HG03175 (cell line): ENCODE results near the gene SLC25A21.

ENCODE experiments used
- ATAC-seq: cut with Tn5 transposase; IDR thresholded peaks from one replicate; pipeline ENCODE4 v1.9.1; 2021; ENCODE audit warnings: mild to moderate bottlenecking, moderate library complexity; ENCODE audit not compliant: unreplicated experiment

SLC25A21 gene

GRCh38 chr14:37051153-37051552 is 121.3 kb downstream of the SLC25A21 start:
- ATAC-seq, result no peak

DNA sequence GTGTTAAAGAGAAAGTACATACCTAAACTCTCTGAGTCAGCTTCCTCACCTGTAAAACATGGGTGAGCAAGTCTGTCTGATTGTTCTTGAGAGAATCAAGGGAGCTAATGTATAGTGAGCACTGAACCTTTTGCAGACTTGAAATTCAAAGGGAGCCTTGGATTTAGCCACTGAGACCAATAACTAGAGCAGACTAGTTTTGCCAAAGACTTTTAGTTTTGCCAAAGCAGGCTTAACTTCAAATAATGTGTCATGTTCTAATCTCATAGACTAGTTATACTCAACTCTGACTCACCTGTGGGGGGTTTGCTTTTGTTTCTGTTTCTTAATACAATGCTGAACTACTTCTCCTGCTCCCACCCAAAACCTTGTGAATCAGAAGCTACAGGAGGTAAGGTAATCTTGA is 123.7 kb downstream of the SLC25A21 start:
- ATAC-seq, result no peak

GRCh38 chr14:37047996-37048395 is 124.4 kb downstream of the SLC25A21 start:
- ATAC-seq, result no peak

- no peak for ATAC-seq
These were observed 125.2 kb downstream of the SLC25A21 start for GRCh38 chr14:37047226-37047625.

DNA sequence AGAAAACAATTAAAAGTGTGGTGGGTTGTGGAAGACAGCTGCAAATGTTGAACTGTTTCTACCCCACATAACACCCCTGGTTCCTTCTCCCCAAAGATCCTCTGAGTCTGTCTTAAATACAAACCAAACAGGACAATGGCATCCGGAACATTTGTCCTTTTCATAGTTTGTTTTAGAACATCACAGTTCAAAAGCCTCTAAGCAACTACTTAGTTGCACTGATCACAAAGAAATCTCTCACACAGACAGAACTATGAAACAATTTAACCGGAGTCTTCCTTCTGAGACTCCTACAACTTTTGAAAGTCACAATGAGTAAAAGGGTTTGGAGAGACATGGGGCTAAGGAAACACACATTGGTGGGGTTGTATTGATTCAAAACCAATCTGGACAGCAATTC is 125.6 kb downstream of the SLC25A21 start:
- ATAC-seq, result no peak

DNA sequence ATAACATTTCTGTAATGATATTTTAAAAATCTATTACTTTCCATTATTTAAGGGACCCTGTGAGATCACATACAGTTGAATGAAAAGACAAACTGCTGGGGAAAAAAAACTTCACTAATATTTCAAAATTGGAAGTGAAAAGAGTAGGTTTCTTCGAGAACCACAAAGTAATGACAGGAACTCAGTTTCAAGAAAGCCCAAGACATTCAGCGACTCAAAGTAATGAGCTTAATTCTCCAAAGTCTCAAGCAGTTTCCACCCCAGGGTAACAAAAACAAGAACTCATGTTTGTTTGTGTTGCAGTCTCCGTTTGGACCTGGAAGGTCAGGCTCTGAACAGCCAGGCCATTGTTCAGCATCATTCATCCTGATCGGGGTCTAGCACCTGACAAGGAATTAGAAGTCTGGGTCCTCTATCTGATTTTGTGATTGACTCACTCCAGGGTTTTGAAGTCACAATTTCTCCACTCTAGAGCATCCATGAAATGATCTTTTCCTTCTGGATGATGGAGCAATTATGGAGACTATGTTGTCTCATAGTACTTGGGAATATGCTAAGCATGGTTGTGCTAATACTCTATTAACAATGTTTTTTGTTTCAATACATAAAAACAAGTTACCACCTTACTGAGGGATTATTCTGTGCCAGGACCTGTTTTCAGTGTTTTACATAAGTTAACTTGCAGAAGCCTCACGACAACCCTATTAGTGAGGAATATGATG is 126.9 kb downstream of the SLC25A21 start:
- no peak for ATAC-seq

DNA sequence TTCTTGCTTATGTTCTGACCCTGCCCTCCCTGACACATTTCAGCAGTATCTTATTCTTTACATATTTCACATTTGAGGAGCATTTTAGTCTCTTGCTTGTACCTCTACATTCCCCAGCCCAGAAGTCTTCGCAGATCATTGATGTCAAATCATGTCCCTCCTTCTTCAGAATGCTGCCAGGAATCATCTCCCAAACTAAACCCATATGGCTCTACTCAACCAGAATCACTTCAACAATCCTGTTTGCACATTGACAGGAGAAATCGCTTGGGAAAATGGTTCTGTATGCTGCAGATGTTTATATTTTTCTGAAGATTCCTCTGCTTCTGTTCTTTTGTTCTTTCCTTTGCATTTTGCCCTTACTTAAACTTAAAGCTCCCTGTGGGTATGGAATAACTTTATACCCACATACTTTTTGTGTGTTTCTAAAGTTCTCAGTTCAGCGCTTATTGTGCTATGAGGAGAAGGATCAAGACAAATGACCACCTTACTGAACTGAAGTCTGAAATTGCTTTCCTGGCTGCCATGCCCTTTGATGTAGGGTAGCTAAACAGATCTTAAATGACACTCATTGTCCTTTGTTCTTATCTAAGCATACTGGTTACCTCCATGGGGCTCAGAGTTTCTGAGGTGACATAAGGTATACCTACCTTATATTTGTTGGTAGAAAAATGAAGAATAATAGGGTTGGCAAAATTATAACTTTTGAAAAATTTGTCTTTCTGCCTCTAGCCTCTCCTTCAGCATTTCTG is 134.6 kb downstream of the SLC25A21 start:
- no peak for ATAC-seq

DNA sequence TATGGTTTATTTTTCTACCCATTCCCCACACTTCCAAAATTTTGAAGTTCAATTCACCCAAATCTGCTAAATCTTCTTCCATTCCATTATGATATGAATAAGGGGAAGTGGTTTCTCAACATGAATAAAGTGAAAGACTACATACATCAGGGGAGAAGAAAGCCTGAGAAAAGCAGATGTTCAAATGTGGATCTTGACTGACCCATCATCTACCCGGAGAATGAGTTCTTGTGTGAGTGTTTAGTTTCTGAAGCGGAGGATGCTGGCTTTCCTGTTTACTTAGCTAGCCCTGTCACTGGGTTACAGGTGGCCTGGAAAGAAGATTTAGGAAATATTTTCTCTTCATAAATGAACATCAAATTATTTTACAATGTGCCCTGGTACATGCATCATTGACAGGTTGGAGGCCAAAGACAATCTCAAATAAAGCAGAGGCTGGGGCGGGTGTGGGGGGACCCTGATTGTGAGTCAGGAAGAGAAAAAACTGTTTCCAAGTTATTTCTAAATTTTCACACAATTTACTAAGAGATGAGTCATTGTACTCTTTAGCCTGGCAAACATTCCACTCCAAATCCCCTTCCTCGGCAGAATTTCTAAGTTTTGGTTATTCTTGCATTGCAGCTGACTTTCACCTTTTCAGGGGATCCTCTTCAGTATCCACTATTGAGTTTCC is 135.6 kb downstream of the SLC25A21 start:
- no peak for ATAC-seq

GRCh38 chr14:37035401-37035800 is 137.0 kb downstream of the SLC25A21 start:
- no peak for ATAC-seq

GRCh38 chr14:37034410-37035285 is 137.8 kb downstream of the SLC25A21 start:
- ATAC-seq, result no peak

DNA sequence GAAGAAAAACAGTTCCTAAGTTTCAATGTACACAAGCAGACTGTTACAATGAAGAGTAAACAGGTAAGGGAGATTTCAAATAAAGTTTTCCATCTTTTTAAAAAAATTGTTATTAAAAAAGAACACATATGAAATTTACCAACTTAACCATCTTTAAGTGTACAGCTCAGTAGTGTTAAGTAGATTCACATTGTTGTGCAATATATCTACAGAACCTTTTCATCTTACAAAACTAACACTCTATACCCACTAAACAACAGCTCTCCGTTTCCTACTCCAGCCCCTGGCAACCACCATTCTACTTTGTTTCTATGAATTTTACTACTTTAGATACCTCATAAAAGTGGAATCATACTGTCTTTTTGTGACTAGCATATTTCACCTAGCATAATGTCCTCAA is 139.5 kb downstream of the SLC25A21 start:
- no peak for ATAC-seq

DNA sequence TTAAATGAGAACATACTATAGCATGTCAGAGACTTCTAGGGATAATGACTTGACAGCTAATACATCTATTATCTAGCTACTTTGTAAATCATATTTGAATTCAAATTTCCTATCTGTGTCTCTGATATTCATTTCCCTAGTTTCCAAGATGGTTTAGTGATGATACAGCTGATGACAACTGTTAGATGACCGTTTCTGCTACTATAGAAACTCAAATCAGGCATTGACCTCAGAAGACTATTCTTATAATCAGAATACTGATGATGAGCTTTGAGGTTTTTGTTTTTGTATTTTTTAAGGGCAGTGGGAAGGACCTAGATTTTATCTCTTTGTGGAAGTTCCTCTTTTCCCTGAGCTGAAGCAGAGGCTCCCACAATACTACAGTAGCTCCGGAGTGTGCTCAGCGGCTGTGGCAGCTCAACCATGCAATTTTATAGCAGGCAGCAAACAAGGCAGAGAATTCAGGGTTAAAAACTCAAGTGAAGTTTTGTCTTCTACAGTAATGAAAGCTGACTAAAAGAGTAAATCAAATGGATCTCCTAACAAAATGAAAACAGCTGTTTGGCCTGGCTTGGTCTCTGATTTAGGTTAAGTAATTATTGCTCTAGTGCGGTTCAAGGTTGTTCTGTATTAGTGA is 145.1 kb downstream of the SLC25A21 start:
- no peak for ATAC-seq

- no peak for ATAC-seq
These were observed 148.4 kb downstream of the SLC25A21 start for GRCh38 chr14:37023875-37024565.

DNA sequence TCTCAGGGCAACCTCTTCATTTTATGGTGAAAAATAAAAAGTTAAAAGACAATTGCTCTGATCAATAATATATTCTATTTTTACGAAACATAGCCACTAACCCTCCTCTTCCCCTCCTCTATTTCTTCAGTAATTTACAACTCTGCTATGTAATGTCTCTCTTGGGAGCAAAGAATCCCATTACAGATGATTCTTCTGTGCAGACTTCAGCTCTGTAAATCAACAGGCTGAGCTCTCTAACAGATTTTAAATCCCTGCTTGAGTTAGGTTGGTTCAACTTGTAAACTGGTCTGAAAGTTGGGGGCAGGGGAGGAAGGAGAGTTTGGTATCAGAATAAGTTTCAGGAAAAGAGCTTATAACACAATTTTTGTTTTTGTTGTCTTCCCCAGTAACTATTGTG is 151.0 kb downstream of the SLC25A21 start:
- no peak for ATAC-seq

DNA sequence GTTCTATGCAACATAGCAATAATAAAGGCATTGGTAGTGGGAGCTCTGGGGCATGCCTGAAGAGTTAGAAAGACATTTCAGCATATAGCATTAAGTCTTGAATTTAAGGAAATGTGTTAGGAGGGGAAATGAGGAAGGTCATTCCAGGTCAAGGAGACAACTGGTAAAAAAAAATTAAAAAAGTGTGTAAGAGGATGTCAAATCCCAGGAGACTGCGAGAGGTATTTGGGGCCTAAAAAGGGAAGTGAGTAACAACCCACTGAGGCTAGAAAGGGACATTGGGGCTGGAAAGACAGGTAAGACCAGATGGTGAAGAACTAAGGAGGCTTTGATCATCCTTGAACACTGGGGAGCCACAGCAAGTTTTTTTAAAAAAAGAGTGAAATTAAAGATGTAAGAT is 152.9 kb downstream of the SLC25A21 start:
- no peak for ATAC-seq

GRCh38 chr14:37018571-37019240 is 153.7 kb downstream of the SLC25A21 start:
- no peak for ATAC-seq

DNA sequence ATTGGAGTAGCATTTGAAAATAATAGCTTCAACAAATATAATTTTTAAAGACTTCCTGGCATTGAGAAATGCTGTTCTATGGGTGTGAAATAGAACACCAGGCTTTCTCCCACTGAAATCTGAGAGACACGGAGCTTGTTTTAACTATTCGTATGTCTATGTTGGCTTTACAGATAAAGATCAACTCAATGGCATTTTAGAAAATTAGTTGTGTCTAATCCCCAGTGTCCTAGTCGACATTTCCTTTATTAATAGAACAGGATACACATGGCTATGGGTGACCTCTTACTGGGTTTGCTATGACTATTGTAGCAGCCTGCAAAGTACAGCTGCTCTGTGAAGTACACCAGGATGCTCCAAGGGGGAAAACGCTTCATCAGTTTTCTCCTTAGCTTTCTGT is 159.3 kb downstream of the SLC25A21 start:
- ATAC-seq, result no peak

DNA sequence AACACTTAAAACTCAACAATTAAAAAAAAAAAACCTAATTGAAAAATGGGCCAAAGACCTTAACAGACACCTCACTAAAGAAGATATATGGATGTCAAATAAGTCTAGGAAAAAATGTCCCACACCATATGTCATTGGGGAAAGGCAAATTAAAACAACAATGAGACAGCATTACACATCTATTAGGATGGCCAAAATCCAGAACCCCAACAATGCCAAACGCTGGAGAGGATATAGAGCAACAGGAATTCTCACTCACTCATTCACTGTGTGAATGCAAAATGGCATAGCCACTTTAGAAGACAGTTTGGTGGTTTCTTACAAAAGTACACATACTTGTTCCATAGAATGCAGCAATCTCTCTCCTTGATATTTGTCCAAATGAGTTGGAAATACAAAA is 173.7 kb downstream of the SLC25A21 start:
- ATAC-seq, result no peak

GRCh38 chr14:36997843-36998242 is 174.6 kb downstream of the SLC25A21 start:
- ATAC-seq, result no peak
